LNCaP clone FGC (cell line): Measurements from ENCODE around the gene GFRA1.

Experiments used
- DNase-seq: peaks from one replicate; pipeline ENCODE4 v3.0.0-alpha.2; 2011; ENCODE audit warnings: low read depth
- H3K4me3 ChIP-seq: 2 replicates; pipeline ENCODE4 v1.5.1; 2011; ENCODE audit warnings: mild to moderate bottlenecking, low read depth, low read length, control low read depth
- TF ChIP-seq, protein P1 (sequence below): IDR thresholded peaks from 2 replicates; pipeline ENCODE4 v1.5.1; 2012; ENCODE audit warnings: mild to moderate bottlenecking; ENCODE audit not compliant: control insufficient read depth, insufficient read depth; ENCODE audit errors: extremely low read depth

Gene GFRA1, protein sequence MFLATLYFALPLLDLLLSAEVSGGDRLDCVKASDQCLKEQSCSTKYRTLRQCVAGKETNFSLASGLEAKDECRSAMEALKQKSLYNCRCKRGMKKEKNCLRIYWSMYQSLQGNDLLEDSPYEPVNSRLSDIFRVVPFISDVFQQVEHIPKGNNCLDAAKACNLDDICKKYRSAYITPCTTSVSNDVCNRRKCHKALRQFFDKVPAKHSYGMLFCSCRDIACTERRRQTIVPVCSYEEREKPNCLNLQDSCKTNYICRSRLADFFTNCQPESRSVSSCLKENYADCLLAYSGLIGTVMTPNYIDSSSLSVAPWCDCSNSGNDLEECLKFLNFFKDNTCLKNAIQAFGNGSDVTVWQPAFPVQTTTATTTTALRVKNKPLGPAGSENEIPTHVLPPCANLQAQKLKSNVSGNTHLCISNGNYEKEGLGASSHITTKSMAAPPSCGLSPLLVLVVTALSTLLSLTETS

DNA sequence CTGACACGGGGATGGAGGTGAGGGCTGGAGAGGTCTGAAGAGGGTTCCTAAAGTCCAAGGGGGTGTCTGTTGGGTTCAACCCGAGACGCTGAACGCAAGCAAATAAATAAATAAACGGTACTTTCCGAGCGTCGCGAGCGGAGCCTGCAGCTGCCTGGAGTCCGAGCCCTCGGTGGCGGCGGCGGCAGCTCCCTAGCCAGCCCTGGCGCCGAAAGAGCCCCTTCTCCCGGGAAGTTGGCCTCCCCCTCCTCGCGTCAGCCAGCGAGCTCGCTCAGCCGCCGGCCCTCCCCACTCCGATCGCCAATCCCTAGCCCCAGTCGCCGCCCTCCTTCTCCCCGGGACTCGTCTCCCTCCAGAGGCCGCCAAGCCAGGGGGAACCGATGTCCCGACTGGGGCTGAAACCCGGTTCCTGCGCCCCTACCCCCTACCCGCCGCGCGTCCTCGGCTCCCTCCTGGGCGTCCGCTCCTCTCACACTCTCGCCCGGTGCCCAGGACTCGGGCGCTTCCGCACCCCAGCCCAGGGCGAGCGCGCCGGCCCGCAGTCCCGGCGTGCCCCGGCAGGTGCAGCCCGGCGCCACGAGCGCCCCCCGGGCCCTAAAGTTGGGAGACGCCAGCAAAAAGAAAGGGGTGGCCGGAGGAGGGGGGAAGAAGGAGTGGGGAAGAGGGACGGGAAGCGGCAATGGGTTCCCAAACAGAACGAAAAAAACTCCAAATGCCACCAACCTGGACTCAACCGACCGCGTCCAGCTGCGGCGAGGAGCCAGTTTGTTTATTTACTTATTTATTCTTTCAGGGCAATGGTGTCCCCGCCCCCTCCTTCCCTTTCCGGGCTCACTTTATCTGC is at the start of gene GFRA1:
Gene GFRA1 (minus strand): TSS at position 767 of the 844 bp plus-strand sequence. CDS start 1,177 bp downstream, outside the sequence.
- no peak for DNase-seq
- TF ChIP-seq, protein P1, sequence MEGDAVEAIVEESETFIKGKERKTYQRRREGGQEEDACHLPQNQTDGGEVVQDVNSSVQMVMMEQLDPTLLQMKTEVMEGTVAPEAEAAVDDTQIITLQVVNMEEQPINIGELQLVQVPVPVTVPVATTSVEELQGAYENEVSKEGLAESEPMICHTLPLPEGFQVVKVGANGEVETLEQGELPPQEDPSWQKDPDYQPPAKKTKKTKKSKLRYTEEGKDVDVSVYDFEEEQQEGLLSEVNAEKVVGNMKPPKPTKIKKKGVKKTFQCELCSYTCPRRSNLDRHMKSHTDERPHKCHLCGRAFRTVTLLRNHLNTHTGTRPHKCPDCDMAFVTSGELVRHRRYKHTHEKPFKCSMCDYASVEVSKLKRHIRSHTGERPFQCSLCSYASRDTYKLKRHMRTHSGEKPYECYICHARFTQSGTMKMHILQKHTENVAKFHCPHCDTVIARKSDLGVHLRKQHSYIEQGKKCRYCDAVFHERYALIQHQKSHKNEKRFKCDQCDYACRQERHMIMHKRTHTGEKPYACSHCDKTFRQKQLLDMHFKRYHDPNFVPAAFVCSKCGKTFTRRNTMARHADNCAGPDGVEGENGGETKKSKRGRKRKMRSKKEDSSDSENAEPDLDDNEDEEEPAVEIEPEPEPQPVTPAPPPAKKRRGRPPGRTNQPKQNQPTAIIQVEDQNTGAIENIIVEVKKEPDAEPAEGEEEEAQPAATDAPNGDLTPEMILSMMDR: no peak
- peak within 1 kb of the TSS; percentile 28 for H3K4me3 ChIP-seq

DNA sequence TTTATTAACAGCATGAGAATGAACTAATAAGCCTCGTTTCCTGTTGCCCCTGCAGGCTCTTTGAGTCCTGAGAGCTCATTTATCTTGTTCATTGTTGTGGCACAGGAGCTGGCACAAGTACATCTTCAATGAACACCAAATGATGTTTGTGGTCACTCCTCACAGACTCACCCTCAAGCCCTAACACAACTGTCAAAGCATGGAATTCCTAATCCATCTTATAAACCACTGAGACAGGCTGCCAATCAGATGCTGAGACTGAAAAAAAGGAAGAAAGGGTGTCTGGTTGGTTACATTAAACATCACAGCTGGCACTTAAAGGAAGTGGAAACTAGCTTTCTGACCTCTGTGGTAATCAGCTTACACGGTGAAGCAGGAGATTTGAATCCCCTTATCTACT is 43.5 kb upstream of the GFRA1 start:
- TF ChIP-seq, protein P1: no peak
- H3K4me3 ChIP-seq: no peak overlapping the region
- DNase-seq: no peak

DNA sequence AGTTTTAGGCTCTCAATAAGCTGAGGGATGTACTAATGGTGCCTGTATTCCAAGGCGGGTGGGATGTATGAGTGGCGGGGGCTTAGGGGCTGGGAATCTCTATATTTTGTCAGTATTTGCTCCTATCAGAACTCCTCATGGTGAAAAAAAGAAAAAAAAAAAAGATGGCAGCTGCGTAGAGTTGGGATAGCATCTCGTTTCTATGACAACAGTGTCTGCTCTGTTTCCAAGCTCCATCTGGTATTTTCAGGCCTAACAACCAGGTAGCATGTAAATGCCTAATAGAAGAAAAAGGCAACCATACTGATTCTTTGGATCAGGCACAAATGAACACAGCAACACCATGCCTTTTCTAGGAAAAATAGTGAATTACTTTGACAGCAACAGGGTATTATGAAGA is 39.5 kb upstream of the GFRA1 start:
- TF ChIP-seq, protein P1: no peak
- H3K4me3 ChIP-seq: no peak overlapping the region
- no peak for DNase-seq

DNA sequence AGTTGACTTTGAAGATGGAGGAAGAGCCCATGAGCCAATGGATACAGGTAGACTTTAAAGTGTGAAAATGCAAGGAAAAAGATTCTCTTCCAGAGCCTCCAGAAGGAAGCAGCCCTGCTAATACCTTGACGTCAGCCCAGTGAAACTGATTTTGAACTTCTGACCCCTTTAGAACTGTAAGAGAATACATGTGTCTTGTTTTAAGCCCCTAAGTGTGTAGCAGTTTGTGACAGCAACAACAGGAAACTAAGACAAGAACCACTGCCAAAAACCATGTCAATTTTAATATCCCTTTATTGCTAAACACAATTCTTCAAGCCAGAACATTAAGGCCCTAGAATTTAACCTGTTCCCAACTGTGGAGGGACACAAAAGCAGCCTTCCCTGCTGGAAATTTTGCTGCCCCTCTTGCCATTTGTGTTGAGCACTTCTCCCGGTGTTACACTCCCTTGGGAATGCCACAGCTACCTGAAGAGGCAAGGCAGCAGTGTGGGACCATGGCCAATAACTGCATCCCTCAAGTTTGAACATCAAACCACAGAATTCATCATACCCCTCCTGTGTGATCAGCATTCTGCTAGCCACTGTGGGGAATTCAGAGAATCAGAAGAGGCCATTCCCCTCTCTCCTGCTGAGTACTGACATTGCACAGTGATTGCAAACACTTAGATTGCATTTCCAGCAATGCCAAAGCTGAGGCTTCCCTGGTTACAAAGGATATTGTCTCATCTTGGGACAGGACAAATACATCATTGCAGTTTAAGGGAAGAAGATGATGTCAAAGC is 38.9 kb upstream of the GFRA1 start:
- DNase-seq: no peak
- TF ChIP-seq, protein P1: no peak
- H3K4me3 ChIP-seq: no peak overlapping the region

DNA sequence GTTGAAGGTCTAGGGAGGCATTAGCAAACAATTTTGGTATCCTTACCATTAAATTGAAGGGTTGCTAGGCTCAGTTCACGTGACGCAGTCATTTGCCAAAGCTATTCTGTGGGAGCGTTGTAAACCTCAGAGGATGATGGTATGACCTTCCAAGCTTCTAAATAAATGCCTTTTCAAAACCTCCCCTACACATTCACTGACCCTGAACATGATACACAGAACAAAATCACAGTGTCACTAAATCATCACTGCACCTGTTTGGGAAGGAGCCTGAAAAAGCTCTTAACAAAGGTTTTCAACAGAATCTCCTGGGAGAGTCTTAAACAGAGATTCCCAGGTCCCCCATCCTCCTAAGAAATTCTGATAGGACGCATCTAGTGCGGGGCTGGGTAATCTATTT is 38.0 kb upstream of the GFRA1 start:
- DNase-seq: no peak
- no peak overlapping the region for H3K4me3 ChIP-seq
- TF ChIP-seq, protein P1: no peak

DNA sequence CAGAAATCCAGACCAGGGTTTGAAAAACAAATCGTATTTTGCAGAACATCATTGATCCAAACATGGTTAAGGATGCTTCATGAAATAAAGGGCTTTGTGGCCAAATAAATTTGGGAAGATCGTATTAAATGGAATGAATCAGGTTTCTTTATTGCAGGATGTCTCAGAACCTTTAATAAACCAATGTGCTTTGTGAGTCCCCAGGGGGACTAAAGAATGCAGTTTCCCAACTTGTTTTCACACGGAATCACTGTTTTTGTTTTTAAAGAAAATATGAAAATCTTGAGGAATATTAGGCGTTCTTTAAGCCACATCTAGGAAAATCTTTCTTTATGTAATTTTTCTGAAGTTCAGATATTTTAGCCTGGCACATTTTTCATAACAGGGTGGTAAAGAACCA is 34.4 kb upstream of the GFRA1 start:
- DNase-seq: no peak
- TF ChIP-seq, protein P1: no peak
- H3K4me3 ChIP-seq: no peak overlapping the region
